ENCODE data around the gene TBC1D4. TPM values are rescaled to one million over a fixed set of nuclear protein-coding genes. Genes with fewer than 3 reads are reported as not detected.

The TBC1D4 gene
- total and polyA plus RNA-seq, 9 donors: 14.3 to 24.0 (median 20.3) TPM

- H3K9me3 ChIP-seq (replicated peaks; ENCODE audit: control insufficient read depth, low read depth, low read length): no peaks in the 10 kb centered on the region
- no peak overlapping the region for H3K27ac ChIP-seq (ENCODE audit: low read length)
- peaks cover 6% of the 10 kb centered on the region for H3K4me1 ChIP-seq (ENCODE audit: control insufficient read depth, insufficient read depth, low read length)
- WGBS (ENCODE audit: insufficient coverage): no CpG with 5 or more reads among the region's 4 CpGs
- DNase-seq: no peak
- no peaks in the 10 kb centered on the region for H3K27me3 ChIP-seq (ENCODE audit: control insufficient read depth, insufficient read depth, low read length)
- no peaks in the 10 kb centered on the region for H3K36me3 ChIP-seq (ENCODE audit: control insufficient read depth, insufficient read depth, low read length)
- H3K4me3 ChIP-seq (ENCODE audit: low read length): no peak overlapping the region
Observed at GRCh38 chr13:75470676-75471075, 11.3 kb downstream of the TBC1D4 start.

- Histone ChIP-seq H3K9me3 (replicated peaks; ENCODE audit: control insufficient read depth, low read depth, low read length) (no peaks in the 10 kb centered on the region), H3K4me1 (ENCODE audit: control insufficient read depth, insufficient read depth, low read length) (peaks cover 6% of the 10 kb centered on the region), H3K27ac (ENCODE audit: low read length) (no peak overlapping the region), H3K27me3 (ENCODE audit: control insufficient read depth, insufficient read depth, low read length) (no peaks in the 10 kb centered on the region), H3K36me3 (ENCODE audit: control insufficient read depth, insufficient read depth, low read length) (no peaks in the 10 kb centered on the region), H3K4me3 (ENCODE audit: low read length) (no peak overlapping the region)
- DNase-seq: no peak
- 100% methylated on average over 1 of the region's 7 CpGs for WGBS (ENCODE audit: insufficient coverage)
Observed at GRCh38 chr13:75469047-75469446, 12.9 kb downstream of the TBC1D4 start.

- no peaks in the 10 kb centered on the region for H3K36me3 ChIP-seq (ENCODE audit: control insufficient read depth, insufficient read depth, low read length)
- no peak overlapping the region for H3K27ac ChIP-seq (ENCODE audit: low read length)
- 67% methylated on average over 4 of the region's 5 CpGs for WGBS (ENCODE audit: insufficient coverage)
- no peak overlapping the region for H3K4me3 ChIP-seq (ENCODE audit: low read length)
- no peaks in the 10 kb centered on the region for H3K27me3 ChIP-seq (ENCODE audit: control insufficient read depth, insufficient read depth, low read length)
- no peak for DNase-seq
- H3K9me3 ChIP-seq (replicated peaks; ENCODE audit: control insufficient read depth, low read depth, low read length): no peaks in the 10 kb centered on the region
- peaks cover 6% of the 10 kb centered on the region for H3K4me1 ChIP-seq (ENCODE audit: control insufficient read depth, insufficient read depth, low read length)
Observed at GRCh38 chr13:75468602-75469001, 13.4 kb downstream of the TBC1D4 start.

- Histone ChIP-seq H3K4me1 (ENCODE audit: control insufficient read depth, insufficient read depth, low read length) (peaks cover 6% of the 10 kb centered on the region), H3K27me3 (ENCODE audit: control insufficient read depth, insufficient read depth, low read length) (no peaks in the 10 kb centered on the region), H3K4me3 (ENCODE audit: low read length) (no peak overlapping the region), H3K27ac (ENCODE audit: low read length) (no peak overlapping the region), H3K36me3 (ENCODE audit: control insufficient read depth, insufficient read depth, low read length) (no peaks in the 10 kb centered on the region), H3K9me3 (replicated peaks; ENCODE audit: control insufficient read depth, low read depth, low read length) (no peaks in the 10 kb centered on the region)
- 20% methylated on average over 1 of the region's 1 CpG for WGBS (ENCODE audit: insufficient coverage)
- peak; percentile 28 for DNase-seq
Observed at GRCh38 chr13:75468098-75468497, 13.9 kb downstream of the TBC1D4 start.

GRCh38 chr13:75467040-75467728 lies 14.8 kb downstream of the TBC1D4 start:
- Histone ChIP-seq H3K9me3 (replicated peaks; ENCODE audit: control insufficient read depth, low read depth, low read length) (no peaks in the 10 kb centered on the region), H3K27ac (ENCODE audit: low read length) (no peak overlapping the region), H3K4me1 (ENCODE audit: control insufficient read depth, insufficient read depth, low read length) (peaks cover 2% of the 10 kb centered on the region), H3K36me3 (ENCODE audit: control insufficient read depth, insufficient read depth, low read length) (no peaks in the 10 kb centered on the region), H3K4me3 (ENCODE audit: low read length) (no peak overlapping the region), H3K27me3 (ENCODE audit: control insufficient read depth, insufficient read depth, low read length) (no peaks in the 10 kb centered on the region)
- no peak for DNase-seq
- no CpG with 5 or more reads among the region's 3 CpGs for WGBS (ENCODE audit: insufficient coverage)

- H3K27ac ChIP-seq (ENCODE audit: low read length): no peak overlapping the region
Observed at GRCh38 chr13:75465236-75465635, 16.7 kb downstream of the TBC1D4 start.

GRCh38 chr13:75461314-75461713 lies 20.7 kb downstream of the TBC1D4 start:
- no peak overlapping the region for H3K4me3 ChIP-seq (ENCODE audit: low read length)
- H3K27me3 ChIP-seq (ENCODE audit: control insufficient read depth, insufficient read depth, low read length): no peaks in the 10 kb centered on the region
- H3K4me1 ChIP-seq (ENCODE audit: control insufficient read depth, insufficient read depth, low read length): peaks cover 4% of the 10 kb centered on the region
- H3K36me3 ChIP-seq (ENCODE audit: control insufficient read depth, insufficient read depth, low read length): peaks cover 4% of the 10 kb centered on the region
- no peaks in the 10 kb centered on the region for H3K9me3 ChIP-seq (replicated peaks; ENCODE audit: control insufficient read depth, low read depth, low read length)
- DNase-seq: no peak
- no peak overlapping the region for H3K27ac ChIP-seq (ENCODE audit: low read length)

More at GRCh38 chr13:75465236-75465635, 16.7 kb downstream of the TBC1D4 start:
- Histone ChIP-seq H3K9me3 (replicated peaks; ENCODE audit: control insufficient read depth, low read depth, low read length) (no peaks in the 10 kb centered on the region), H3K4me3 (ENCODE audit: low read length) (no peak overlapping the region), H3K27me3 (ENCODE audit: control insufficient read depth, insufficient read depth, low read length) (no peaks in the 10 kb centered on the region), H3K36me3 (ENCODE audit: control insufficient read depth, insufficient read depth, low read length) (no peaks in the 10 kb centered on the region), H3K4me1 (ENCODE audit: control insufficient read depth, insufficient read depth, low read length) (peaks cover 2% of the 10 kb centered on the region)
- no CpG with 5 or more reads among the region's 1 CpG for WGBS (ENCODE audit: insufficient coverage)
- no peak for DNase-seq

- Histone ChIP-seq H3K4me3 (ENCODE audit: low read length) (no peak overlapping the region), H3K9me3 (replicated peaks; ENCODE audit: control insufficient read depth, low read depth, low read length) (no peaks in the 10 kb centered on the region), H3K27me3 (ENCODE audit: control insufficient read depth, insufficient read depth, low read length) (no peaks in the 10 kb centered on the region), H3K27ac (ENCODE audit: low read length) (no peak overlapping the region), H3K4me1 (ENCODE audit: control insufficient read depth, insufficient read depth, low read length) (peaks cover 4% of the 10 kb centered on the region), H3K36me3 (ENCODE audit: control insufficient read depth, insufficient read depth, low read length) (peaks cover 4% of the 10 kb centered on the region)
- no CpG with 5 or more reads among the region's 5 CpGs for WGBS (ENCODE audit: insufficient coverage)
- DNase-seq: no peak
Observed at GRCh38 chr13:75460644-75461043, 21.3 kb downstream of the TBC1D4 start.

GRCh38 chr13:75458696-75459422 lies 23.1 kb downstream of the TBC1D4 start:
- no peaks in the 10 kb centered on the region for H3K27me3 ChIP-seq (ENCODE audit: control insufficient read depth, insufficient read depth, low read length)
- no peaks in the 10 kb centered on the region for H3K9me3 ChIP-seq (replicated peaks; ENCODE audit: control insufficient read depth, low read depth, low read length)
- no peak overlapping the region for H3K4me3 ChIP-seq (ENCODE audit: low read length)
- whole genome bisulfite sequencing (ENCODE audit: insufficient coverage): 59% methylated on average over 6 of the region's 6 CpGs
- H3K4me1 ChIP-seq (ENCODE audit: control insufficient read depth, insufficient read depth, low read length): peaks cover 4% of the 10 kb centered on the region
- peaks cover 4% of the 10 kb centered on the region for H3K36me3 ChIP-seq (ENCODE audit: control insufficient read depth, insufficient read depth, low read length)
- DNase-seq: no peak
- H3K27ac ChIP-seq (ENCODE audit: low read length): no peak overlapping the region

- Histone ChIP-seq H3K27me3 (ENCODE audit: control insufficient read depth, insufficient read depth, low read length) (no peaks in the 10 kb centered on the region), H3K27ac (ENCODE audit: low read length) (no peak overlapping the region), H3K9me3 (replicated peaks; ENCODE audit: control insufficient read depth, low read depth, low read length) (no peaks in the 10 kb centered on the region), H3K4me1 (ENCODE audit: control insufficient read depth, insufficient read depth, low read length) (peaks cover 4% of the 10 kb centered on the region), H3K4me3 (ENCODE audit: low read length) (no peak overlapping the region), H3K36me3 (ENCODE audit: control insufficient read depth, insufficient read depth, low read length) (peaks cover 4% of the 10 kb centered on the region)
- DNase-seq: no peak
Observed at GRCh38 chr13:75455962-75456361, 26.0 kb downstream of the TBC1D4 start.

Measured in muscle of leg (tissue), 11 donors.